Transverse colon (tissue), 4 donors: Measurements from ENCODE around the gene ABCC11.

Experiments used
- EP300 ChIP-seq: sonication (generic); formaldehyde crosslinking; IDR thresholded peaks from one replicate; pipeline ENCODE4 v1.6.1; 2017; ENCODE audit warnings: antibody characterized with exemption, low read depth
- POLR2A ChIP-seq: fragments of 450-650 bp; IDR thresholded peaks from one replicate; pipeline ENCODE4 v1.6.1; 2016; ENCODE audit warnings: antibody characterized with exemption, mild to moderate bottlenecking, moderate library complexity
- POLR2AphosphoS5 ChIP-seq, 3 donors: sonication (generic); formaldehyde crosslinking; IDR thresholded peaks; one replicate each; pipeline ENCODE4 v1.6.1; 2016; ENCODE audit warnings: antibody characterized with exemption in 3 of 3
- TF ChIP-seq, protein P1 (sequence below), 5 experiments: fragments of 200-600 bp in 3 of 5; fragments of 450-650 bp in 2 of 5; sonication (generic) in 3 of 5; IDR thresholded peaks; 1 replicate in 2 of 5; 2 replicates in 3 of 5; pipeline ENCODE4 v1.5.1; 2016 to 2017; ENCODE audit warnings: antibody characterized with exemption in 5 of 5, inconsistent platforms in 3 of 5, mild to moderate bottlenecking in 2 of 5, moderate library complexity in 1 of 5

DNA sequence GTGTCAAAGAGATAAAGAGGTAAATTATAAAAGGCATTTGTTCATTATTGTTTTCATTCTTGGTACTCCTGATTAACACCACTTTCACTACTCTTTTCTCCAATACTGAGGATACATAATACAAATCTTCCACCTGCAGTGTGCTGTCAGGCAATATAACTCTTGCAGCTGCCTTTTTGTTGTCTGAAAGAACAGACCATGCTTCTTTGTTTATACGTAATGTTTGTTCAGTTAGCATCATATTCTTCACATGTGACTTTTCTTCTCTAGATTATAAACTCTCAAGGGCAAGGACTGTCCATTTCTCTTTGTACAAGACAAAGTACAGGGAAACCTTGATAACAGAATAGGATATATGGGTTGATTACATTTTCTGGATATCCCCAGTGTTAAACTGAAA lies 14.2 kb upstream of the ABCC11 start:
- TF ChIP-seq POLR2AphosphoS5 (IDR thresholded peaks at IDR 0.05) (no peak), EP300 (no peak), POLR2A (no peak)
- TF ChIP-seq, protein P1, sequence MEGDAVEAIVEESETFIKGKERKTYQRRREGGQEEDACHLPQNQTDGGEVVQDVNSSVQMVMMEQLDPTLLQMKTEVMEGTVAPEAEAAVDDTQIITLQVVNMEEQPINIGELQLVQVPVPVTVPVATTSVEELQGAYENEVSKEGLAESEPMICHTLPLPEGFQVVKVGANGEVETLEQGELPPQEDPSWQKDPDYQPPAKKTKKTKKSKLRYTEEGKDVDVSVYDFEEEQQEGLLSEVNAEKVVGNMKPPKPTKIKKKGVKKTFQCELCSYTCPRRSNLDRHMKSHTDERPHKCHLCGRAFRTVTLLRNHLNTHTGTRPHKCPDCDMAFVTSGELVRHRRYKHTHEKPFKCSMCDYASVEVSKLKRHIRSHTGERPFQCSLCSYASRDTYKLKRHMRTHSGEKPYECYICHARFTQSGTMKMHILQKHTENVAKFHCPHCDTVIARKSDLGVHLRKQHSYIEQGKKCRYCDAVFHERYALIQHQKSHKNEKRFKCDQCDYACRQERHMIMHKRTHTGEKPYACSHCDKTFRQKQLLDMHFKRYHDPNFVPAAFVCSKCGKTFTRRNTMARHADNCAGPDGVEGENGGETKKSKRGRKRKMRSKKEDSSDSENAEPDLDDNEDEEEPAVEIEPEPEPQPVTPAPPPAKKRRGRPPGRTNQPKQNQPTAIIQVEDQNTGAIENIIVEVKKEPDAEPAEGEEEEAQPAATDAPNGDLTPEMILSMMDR (IDR thresholded peaks at IDR 0.05), result no peak
